DOHH2 (cell line): Measurements from ENCODE around the gene TMEM181.
A peak's percentile ranks its signal among the peaks of the same experiment; 100 is the strongest.

Experiments
- H3F3A ChIP-seq: fragments of 200-600 bp; sonication (generic), shearing (Covaris generic); 2 replicates; pipeline ENCODE4 v1.6.0; 2016; ENCODE audit warnings: antibody characterized with exemption, mild to moderate bottlenecking; ENCODE audit not compliant: control insufficient read depth, insufficient read depth
- H3K27ac ChIP-seq: fragments of 200-600 bp; sonication (generic); 2 replicates; pipeline ENCODE4 v1.5.1; 2014; ENCODE audit warnings: low read depth, mild to moderate bottlenecking, low read length, moderate library complexity
- H3K27me3 ChIP-seq: fragments of 200-600 bp; sonication (generic); 2 replicates; pipeline ENCODE4 v1.6.1; 2014; ENCODE audit warnings: mild to moderate bottlenecking, low read length, mixed read lengths; ENCODE audit not compliant: control insufficient read depth
- H3K36me3 ChIP-seq: fragments of 200-600 bp; sonication (generic); 2 replicates; pipeline ENCODE4 v1.6.1; 2014; ENCODE audit warnings: mild to moderate bottlenecking, low read length, moderate library complexity, mixed read lengths; ENCODE audit not compliant: control insufficient read depth
- H3K4me1 ChIP-seq: fragments of 200-600 bp; sonication (generic); 2 replicates; pipeline ENCODE4 v1.6.1; 2014; ENCODE audit warnings: mild to moderate bottlenecking, low read length, mixed read lengths; ENCODE audit not compliant: control insufficient read depth
- H3K4me2 ChIP-seq: fragments of 200-600 bp; sonication (generic); 2 replicates; pipeline ENCODE4 v1.6.0; 2014; ENCODE audit warnings: mild to moderate bottlenecking, low read length, moderate library complexity
- H3K4me3 ChIP-seq: fragments of 200-600 bp; sonication (generic); 2 replicates; pipeline ENCODE4 v1.5.1; 2014; ENCODE audit warnings: mild to moderate bottlenecking, low read length, mixed read lengths
- H3K79me2 ChIP-seq: fragments of 200-600 bp; sonication (generic); 2 replicates; pipeline ENCODE4 v1.6.1; 2014; ENCODE audit warnings: mild to moderate bottlenecking, low read length, mixed read lengths; ENCODE audit not compliant: control insufficient read depth
- H3K9me2 ChIP-seq: fragments of 200-600 bp; sonication (generic); replicated peaks from 2 replicates; pipeline ENCODE4 v1.6.1; 2014; ENCODE audit warnings: mild to moderate bottlenecking, low read length, mixed read lengths; ENCODE audit not compliant: control insufficient read depth
- H3K9me3 ChIP-seq: fragments of 200-600 bp; sonication (generic); 2 replicates; pipeline ENCODE4 v1.6.1; 2014; ENCODE audit warnings: antibody characterized with exemption, low read length, mixed read lengths; ENCODE audit not compliant: control insufficient read depth, insufficient read depth
- H4K20me1 ChIP-seq: fragments of 200-600 bp; sonication (generic); 2 replicates; pipeline ENCODE4 v1.6.0; 2014; ENCODE audit warnings: low read depth, mild to moderate bottlenecking, antibody characterized with exemption, low read length, moderate library complexity; ENCODE audit not compliant: control insufficient read depth, insufficient read depth
- CTCF ChIP-seq: fragments of 200-600 bp; sonication (generic); IDR thresholded peaks from one replicate; pipeline ENCODE4 v1.5.1; 2014; ENCODE audit warnings: antibody characterized with exemption, mild to moderate bottlenecking, low read depth, low read length; ENCODE audit not compliant: poor library complexity, severe bottlenecking
- EZH2phosphoT487 ChIP-seq: fragments of 200-600 bp; sonication (generic); IDR thresholded peaks from 2 replicates; pipeline ENCODE4 v1.6.1; 2017; ENCODE audit warnings: borderline replicate concordance, mild to moderate bottlenecking, antibody characterized with exemption, low read length, moderate library complexity, mixed read lengths

TMEM181 gene

GRCh38 chr6:158644231-158645063 is 84.6 kb downstream of the TMEM181 start, which contains the start of gene DYNLT1:
TSS of gene DYNLT1 (minus strand) at chr6:158644743. CDS start at chr6:158644708, 35 bp downstream.
- H3K4me3 ChIP-seq = peak within 1 kb of the TSS; percentile 73
- peak within 1 kb of the TSS; percentile 65 for H3K4me2 ChIP-seq
- H3K9me2 ChIP-seq = no peaks in the 10 kb centered on the region
- H3K4me1 ChIP-seq = peaks cover 23% of the 10 kb centered on the region
- H4K20me1 ChIP-seq = 0 out of 2 replicates have a peak, but pooled peaks cover 5% of the 10 kb centered on the region
- H3K9me3 ChIP-seq = no peaks in the 10 kb centered on the region
- H3K79me2 ChIP-seq = peaks cover 28% of the 10 kb centered on the region
- peaks cover 13% of the 10 kb centered on the region for H3K36me3 ChIP-seq
- H3F3A ChIP-seq = peaks cover 4% of the 10 kb centered on the region; the same call in 1 of the 2 replicates
- peaks cover 13% of the 10 kb centered on the region for H3K27me3 ChIP-seq
- TF ChIP-seq CTCF (no peak), EZH2phosphoT487 (no peak)
- H3K27ac ChIP-seq = no peak within 1 kb of the TSS

DNA sequence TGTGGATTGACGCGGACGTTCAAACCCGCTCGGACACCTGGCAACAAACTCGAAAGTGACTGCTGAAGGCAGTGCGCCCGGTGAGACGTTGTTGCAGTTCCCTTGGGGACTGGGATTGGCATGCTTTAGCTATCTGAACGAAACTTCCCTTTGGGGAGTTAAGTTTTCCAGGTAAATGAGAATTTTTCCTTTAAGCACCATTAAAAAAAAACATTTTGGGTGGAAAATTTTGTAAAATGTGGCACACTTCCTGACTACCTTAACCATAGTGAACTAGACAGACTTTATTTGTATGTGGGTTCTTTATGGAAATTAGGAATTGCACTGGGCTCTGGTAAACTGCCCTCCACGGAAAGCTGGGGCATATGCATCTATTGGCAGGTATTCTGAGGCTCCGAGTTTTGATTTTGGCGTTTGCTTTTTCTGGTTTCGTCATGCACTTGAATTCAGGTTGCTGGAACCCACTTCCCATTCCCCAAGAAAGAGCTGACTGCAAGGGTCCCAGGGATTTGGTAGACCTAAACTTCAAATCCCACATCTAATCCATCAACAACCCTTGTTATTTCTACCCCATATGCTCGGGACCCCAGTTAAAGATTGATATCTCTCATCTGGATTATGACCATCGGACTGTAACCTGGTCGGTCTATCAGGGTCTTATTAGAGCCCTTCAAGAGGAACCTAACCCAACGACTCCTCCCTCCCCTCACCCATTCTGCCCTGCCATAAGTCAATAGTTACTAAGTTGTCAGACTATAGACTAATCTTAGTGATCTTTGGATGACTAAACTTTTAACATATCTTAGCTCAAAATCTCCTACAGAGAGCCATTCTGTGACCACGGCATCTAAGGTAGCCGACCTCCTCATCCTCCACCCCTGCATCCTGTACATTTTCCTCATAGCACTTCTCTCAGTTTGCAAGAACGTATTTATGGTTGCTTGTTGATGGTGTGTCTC is 85.5 kb downstream of the TMEM181 start:
- Histone ChIP-seq H3F3A (peaks cover 4% of the 10 kb centered on the region; the same call in 1 of the 2 replicates), H3K4me1 (peaks cover 29% of the 10 kb centered on the region), H3K27ac (no peak overlapping the region), H3K27me3 (peaks cover 13% of the 10 kb centered on the region), H3K79me2 (peaks cover 28% of the 10 kb centered on the region), H4K20me1 (0 out of 2 replicates have a peak, but pooled peaks cover 5% of the 10 kb centered on the region), H3K9me2 (no peaks in the 10 kb centered on the region), H3K4me2 (peak overlapping the region; percentile 65), H3K4me3 (peak overlapping the region; percentile 73), H3K36me3 (peaks cover 13% of the 10 kb centered on the region), H3K9me3 (no peaks in the 10 kb centered on the region)
- TF ChIP-seq EZH2phosphoT487 (no peak), CTCF (no peak)

DNA sequence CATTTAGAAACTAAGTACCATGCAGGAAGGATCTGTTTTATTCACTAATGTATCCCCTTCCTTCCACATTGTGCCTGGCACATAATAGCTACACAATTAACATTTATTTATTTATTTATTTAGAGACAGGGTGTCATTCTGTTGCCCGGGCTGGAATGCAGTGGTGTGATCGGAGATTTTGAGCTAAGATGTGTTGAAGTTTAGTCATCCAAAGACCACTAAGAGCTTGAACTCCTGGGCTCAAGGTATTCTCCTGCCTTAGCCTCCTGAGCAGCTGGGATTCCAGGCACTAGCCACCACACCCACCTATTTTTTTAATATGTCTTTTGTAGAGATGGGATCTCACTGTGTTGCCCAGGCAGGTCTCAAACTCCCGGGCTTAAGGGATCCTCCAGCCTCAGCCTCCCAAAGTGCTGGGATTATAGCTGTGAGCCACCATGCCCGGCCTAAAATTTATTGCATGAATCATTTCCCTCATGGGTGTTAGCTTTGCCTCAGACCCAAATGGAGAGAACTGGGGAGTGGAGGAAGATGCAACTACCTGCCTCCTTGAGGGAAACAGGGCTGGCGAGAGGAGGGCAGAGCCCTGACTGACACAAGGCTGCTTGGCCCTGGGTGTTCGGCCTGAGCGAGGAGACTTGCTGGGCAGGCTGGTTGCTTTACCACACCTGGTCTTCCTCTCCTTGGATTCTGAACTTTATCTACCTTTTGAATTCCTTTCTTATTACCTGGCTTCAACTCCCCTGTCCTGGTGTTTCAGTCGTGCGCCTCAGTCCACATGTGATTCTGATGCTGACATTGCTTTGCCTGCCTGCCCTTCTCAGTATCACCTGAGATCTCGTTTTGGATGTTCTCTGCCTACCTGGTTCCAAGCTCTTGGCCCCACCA is 86.4 kb downstream of the TMEM181 start:
- H3K36me3 ChIP-seq = peaks cover 10% of the 10 kb centered on the region
- peaks cover 13% of the 10 kb centered on the region for H3K27me3 ChIP-seq
- H3K4me2 ChIP-seq = no peak overlapping the region
- 0 out of 2 replicates have a peak, but pooled peaks cover 5% of the 10 kb centered on the region for H4K20me1 ChIP-seq
- H3K79me2 ChIP-seq = peaks cover 28% of the 10 kb centered on the region
- no peak overlapping the region for H3K4me3 ChIP-seq
- no peaks in the 10 kb centered on the region for H3K9me2 ChIP-seq
- H3K9me3 ChIP-seq = no peaks in the 10 kb centered on the region
- H3K27ac ChIP-seq = no peak overlapping the region
- peaks cover 4% of the 10 kb centered on the region; the same call in 1 of the 2 replicates for H3F3A ChIP-seq
- peaks cover 29% of the 10 kb centered on the region for H3K4me1 ChIP-seq
- TF ChIP-seq EZH2phosphoT487 = no peak
- TF ChIP-seq CTCF = no peak
